HepG2 (cell line): ENCODE results near the gene MAP3K19. TPM values are rescaled to one million over a fixed set of nuclear protein-coding genes. Genes with fewer than 3 reads are reported as not detected.

Source experiments
- AGO1 ChIP-seq: fragments of 200-400 bp; formaldehyde crosslinking; IDR thresholded peaks from 2 replicates; pipeline ENCODE4 v1.6.1; 2017; ENCODE audit warnings: mild to moderate bottlenecking, low read depth, low read length, moderate library complexity; ENCODE audit not compliant: poor library complexity, severe bottlenecking
- ATF1 ChIP-seq: IDR thresholded peaks from 2 replicates; pipeline ENCODE4 v1.6.1; 2016; ENCODE audit warnings: mild to moderate bottlenecking, control low read depth
- ELF3 ChIP-seq: IDR thresholded peaks from 2 replicates; pipeline ENCODE4 v1.6.1; 2016; ENCODE audit warnings: missing genetic modification reagents, missing compliant biosample characterization
- NFE2 ChIP-seq: sonication (generic); formaldehyde crosslinking; IDR thresholded peaks from 2 replicates; pipeline ENCODE4 v1.4.0; 2020; ENCODE audit warnings: missing genetic modification reagents
- TOPORS ChIP-seq: sonication (generic); formaldehyde crosslinking; IDR thresholded peaks from 2 replicates; pipeline ENCODE4 v1.8.0; 2023; ENCODE audit warnings: mild to moderate bottlenecking, missing genetic modification reagents
- ZNF558 ChIP-seq: sonication (generic); formaldehyde crosslinking; IDR thresholded peaks from 2 replicates; pipeline ENCODE4 v1.9.0; 2022; ENCODE audit warnings: mild to moderate bottlenecking, missing genetic modification reagents, borderline replicate concordance
- ZNF781 ChIP-seq: sonication (generic); formaldehyde crosslinking; IDR thresholded peaks from 2 replicates; pipeline ENCODE4 v1.5.1; 2020; ENCODE audit warnings: borderline replicate concordance, mild to moderate bottlenecking, missing genetic modification reagents; ENCODE audit errors: not compliant biosample characterization
- polyA plus RNA-seq, 8 experiments: library from polyadenylated mRNA; depleted of rRNA in 3 of 8; stranded (reverse) in 7 of 8; unstranded in 1 of 8; fragments of >200 nt; fragmentation: Illumina TruSeq in 4 of 8; extraction: Trizol in 4 of 8; gene quantifications; 2 replicates each; pipeline versions ENCODE4 v1.2.1 to v1.2.3, GENCODE V29; 2011 to 2016; ENCODE audit warnings: low read depth in 4 of 8, missing spikeins in 1 of 8, mixed read lengths in 1 of 8; ENCODE audit not compliant: insufficient read depth in 1 of 8
- total RNA-seq, 5 experiments: library from RNA; depleted of rRNA; stranded (reverse); fragments of >200 nt; fragmentation: Illumina TruSeq; extraction: Trizol; gene quantifications; 2 replicates each; pipeline ENCODE4 v1.2.3, GENCODE V29; 2016; ENCODE audit warnings: low read depth in 1 of 5
- TF ChIP-seq, protein P1 (sequence below): sonication (generic); formaldehyde crosslinking; IDR thresholded peaks from 2 replicates; pipeline ENCODE4 v1.5.0; 2020; ENCODE audit warnings: missing genetic modification reagents, mild to moderate bottlenecking, borderline replicate concordance
- TF ChIP-seq, protein P2 (sequence below): sonication (generic); IDR thresholded peaks from 2 replicates; pipeline ENCODE4 v1.6.1; 2016; ENCODE audit warnings: low read depth, borderline replicate concordance
- TF ChIP-seq, protein P3 (sequence below): IDR thresholded peaks from 2 replicates; pipeline ENCODE4 v1.4.0; 2020; ENCODE audit warnings: mild to moderate bottlenecking, missing genetic modification reagents
- TF ChIP-seq, protein P4 (sequence below): sonication (generic); formaldehyde crosslinking; IDR thresholded peaks from 2 replicates; pipeline ENCODE4 v1.5.0; 2020; ENCODE audit warnings: mild to moderate bottlenecking, missing genetic modification reagents, borderline replicate concordance
- TF ChIP-seq, protein P5 (sequence below): fragments of 450-650 bp; IDR thresholded peaks from 2 replicates; pipeline ENCODE4 v1.6.1; 2017

Gene MAP3K19
- total and polyA plus RNA-seq, 2 of the 13 experiments (the other 11 are each of a cell fraction or from before 2014, with no cell fraction given), result not detected

DNA sequence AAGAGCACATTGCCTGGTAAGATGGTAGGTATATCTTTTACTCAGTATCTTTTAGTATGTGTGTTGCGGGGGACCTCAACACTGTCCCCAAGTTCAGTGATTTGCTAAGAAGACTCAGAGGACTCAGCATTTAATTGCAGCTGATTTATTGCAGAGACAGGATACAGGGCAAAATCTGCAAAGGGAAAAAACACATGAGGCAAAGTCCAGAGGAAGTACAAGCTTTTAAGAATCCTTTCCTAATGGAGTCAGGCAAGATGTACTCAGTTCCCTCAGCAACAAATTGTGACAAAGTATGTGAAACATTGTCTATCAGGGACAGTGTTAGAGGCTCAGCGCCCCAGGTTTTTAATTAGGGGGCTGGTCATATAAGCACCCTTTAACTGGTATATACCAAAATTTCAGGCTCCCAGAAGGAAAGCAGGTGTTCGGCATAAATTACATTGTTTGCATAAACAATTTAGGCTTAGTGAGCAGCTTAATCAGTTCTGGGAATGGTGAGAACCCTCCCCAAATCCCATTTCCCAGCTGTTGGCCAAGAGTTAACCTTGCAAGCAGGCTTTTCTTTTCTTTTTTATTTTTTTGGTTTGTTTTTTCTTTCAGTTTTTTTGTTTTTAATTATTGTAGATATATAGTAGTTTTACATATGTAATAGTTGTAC lies 46.6 kb upstream of the MAP3K19 start (continued):
- TF ChIP-seq, protein P1, sequence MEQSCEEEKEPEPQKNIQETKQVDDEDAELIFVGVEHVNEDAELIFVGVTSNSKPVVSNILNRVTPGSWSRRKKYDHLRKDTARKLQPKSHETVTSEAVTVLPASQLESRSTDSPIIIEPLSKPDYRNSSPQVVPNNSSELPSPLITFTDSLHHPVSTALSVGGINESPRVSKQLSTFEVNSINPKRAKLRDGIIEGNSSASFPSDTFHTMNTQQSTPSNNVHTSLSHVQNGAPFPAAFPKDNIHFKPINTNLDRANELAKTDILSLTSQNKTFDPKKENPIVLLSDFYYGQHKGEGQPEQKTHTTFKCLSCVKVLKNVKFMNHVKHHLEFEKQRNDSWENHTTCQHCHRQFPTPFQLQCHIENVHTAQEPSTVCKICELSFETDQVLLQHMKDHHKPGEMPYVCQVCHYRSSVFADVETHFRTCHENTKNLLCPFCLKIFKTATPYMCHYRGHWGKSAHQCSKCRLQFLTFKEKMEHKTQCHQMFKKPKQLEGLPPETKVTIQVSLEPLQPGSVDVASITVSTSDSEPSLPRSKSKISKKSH (CRISPR knock-in tag), result no peak
- TF ChIP-seq NFE2 (CRISPR knock-in tag) (no peak), ZNF558 (CRISPR knock-in tag) (no peak), TOPORS (CRISPR knock-in tag) (no peak), ZNF781 (CRISPR knock-in tag) (no peak), AGO1 (no peak), ATF1 (CRISPR knock-in tag) (no peak), ELF3 (CRISPR knock-in tag) (peak; percentile 59; the same call in 1 of the 2 replicates)
- TF ChIP-seq, protein P2, sequence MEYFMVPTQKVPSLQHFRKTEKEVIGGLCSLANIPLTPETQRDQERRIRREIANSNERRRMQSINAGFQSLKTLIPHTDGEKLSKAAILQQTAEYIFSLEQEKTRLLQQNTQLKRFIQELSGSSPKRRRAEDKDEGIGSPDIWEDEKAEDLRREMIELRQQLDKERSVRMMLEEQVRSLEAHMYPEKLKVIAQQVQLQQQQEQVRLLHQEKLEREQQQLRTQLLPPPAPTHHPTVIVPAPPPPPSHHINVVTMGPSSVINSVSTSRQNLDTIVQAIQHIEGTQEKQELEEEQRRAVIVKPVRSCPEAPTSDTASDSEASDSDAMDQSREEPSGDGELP, result no peak
- TF ChIP-seq, protein P3, sequence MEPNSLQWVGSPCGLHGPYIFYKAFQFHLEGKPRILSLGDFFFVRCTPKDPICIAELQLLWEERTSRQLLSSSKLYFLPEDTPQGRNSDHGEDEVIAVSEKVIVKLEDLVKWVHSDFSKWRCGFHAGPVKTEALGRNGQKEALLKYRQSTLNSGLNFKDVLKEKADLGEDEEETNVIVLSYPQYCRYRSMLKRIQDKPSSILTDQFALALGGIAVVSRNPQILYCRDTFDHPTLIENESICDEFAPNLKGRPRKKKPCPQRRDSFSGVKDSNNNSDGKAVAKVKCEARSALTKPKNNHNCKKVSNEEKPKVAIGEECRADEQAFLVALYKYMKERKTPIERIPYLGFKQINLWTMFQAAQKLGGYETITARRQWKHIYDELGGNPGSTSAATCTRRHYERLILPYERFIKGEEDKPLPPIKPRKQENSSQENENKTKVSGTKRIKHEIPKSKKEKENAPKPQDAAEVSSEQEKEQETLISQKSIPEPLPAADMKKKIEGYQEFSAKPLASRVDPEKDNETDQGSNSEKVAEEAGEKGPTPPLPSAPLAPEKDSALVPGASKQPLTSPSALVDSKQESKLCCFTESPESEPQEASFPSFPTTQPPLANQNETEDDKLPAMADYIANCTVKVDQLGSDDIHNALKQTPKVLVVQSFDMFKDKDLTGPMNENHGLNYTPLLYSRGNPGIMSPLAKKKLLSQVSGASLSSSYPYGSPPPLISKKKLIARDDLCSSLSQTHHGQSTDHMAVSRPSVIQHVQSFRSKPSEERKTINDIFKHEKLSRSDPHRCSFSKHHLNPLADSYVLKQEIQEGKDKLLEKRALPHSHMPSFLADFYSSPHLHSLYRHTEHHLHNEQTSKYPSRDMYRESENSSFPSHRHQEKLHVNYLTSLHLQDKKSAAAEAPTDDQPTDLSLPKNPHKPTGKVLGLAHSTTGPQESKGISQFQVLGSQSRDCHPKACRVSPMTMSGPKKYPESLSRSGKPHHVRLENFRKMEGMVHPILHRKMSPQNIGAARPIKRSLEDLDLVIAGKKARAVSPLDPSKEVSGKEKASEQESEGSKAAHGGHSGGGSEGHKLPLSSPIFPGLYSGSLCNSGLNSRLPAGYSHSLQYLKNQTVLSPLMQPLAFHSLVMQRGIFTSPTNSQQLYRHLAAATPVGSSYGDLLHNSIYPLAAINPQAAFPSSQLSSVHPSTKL (CRISPR knock-in tag), result 0 out of 2 replicates have a peak, but pooled peaks have one; percentile 12
- TF ChIP-seq, protein P4, sequence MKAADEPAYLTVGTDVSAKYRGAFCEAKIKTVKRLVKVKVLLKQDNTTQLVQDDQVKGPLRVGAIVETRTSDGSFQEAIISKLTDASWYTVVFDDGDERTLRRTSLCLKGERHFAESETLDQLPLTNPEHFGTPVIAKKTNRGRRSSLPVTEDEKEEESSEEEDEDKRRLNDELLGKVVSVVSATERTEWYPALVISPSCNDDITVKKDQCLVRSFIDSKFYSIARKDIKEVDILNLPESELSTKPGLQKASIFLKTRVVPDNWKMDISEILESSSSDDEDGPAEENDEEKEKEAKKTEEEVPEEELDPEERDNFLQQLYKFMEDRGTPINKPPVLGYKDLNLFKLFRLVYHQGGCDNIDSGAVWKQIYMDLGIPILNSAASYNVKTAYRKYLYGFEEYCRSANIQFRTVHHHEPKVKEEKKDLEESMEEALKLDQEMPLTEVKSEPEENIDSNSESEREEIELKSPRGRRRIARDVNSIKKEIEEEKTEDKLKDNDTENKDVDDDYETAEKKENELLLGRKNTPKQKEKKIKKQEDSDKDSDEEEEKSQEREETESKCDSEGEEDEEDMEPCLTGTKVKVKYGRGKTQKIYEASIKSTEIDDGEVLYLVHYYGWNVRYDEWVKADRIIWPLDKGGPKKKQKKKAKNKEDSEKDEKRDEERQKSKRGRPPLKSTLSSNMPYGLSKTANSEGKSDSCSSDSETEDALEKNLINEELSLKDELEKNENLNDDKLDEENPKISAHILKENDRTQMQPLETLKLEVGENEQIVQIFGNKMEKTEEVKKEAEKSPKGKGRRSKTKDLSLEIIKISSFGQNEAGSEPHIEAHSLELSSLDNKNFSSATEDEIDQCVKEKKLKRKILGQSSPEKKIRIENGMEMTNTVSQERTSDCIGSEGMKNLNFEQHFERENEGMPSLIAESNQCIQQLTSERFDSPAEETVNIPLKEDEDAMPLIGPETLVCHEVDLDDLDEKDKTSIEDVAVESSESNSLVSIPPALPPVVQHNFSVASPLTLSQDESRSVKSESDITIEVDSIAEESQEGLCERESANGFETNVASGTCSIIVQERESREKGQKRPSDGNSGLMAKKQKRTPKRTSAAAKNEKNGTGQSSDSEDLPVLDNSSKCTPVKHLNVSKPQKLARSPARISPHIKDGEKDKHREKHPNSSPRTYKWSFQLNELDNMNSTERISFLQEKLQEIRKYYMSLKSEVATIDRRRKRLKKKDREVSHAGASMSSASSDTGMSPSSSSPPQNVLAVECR, result no peak
- TF ChIP-seq, protein P5, sequence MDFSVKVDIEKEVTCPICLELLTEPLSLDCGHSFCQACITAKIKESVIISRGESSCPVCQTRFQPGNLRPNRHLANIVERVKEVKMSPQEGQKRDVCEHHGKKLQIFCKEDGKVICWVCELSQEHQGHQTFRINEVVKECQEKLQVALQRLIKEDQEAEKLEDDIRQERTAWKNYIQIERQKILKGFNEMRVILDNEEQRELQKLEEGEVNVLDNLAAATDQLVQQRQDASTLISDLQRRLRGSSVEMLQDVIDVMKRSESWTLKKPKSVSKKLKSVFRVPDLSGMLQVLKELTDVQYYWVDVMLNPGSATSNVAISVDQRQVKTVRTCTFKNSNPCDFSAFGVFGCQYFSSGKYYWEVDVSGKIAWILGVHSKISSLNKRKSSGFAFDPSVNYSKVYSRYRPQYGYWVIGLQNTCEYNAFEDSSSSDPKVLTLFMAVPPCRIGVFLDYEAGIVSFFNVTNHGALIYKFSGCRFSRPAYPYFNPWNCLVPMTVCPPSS, result no peak
